DND-41 (cell line): Measurements from ENCODE around the gene S1PR1.

Experiments used
- ATAC-seq: fragments of 200-7000 bp; cut with Tn5 transposase; 3 replicates; pipeline ENCODE4 v1.9.1; 2021; ENCODE audit warnings: low read depth; ENCODE audit not compliant: insufficient read depth
- DNase-seq: peaks from one replicate; pipeline ENCODE4 v3.0.0-alpha.2; 2020
- H2AFZ ChIP-seq: 2 replicates; pipeline ENCODE4 v1.6.0; 2012; ENCODE audit warnings: low read depth, low read length
- H3K27ac ChIP-seq: 2 replicates; pipeline ENCODE4 v1.5.1; 2012; ENCODE audit warnings: low read length, inconsistent platforms
- H3K27me3 ChIP-seq: fragments of 200-600 bp; sonication (generic); 2 replicates; pipeline ENCODE4 v1.6.0; 2012; ENCODE audit warnings: low read length, mild to moderate bottlenecking, inconsistent platforms; ENCODE audit not compliant: insufficient read depth, poor library complexity
- H3K36me3 ChIP-seq: 2 replicates; pipeline ENCODE4 v1.5.1; 2012; ENCODE audit warnings: low read length, inconsistent platforms; ENCODE audit not compliant: insufficient read depth
- H3K4me1 ChIP-seq: 2 replicates; pipeline ENCODE4 v1.5.1; 2012; ENCODE audit warnings: mild to moderate bottlenecking, low read length; ENCODE audit not compliant: insufficient read depth
- H3K4me2 ChIP-seq: 2 replicates; pipeline ENCODE4 v1.6.0; 2012; ENCODE audit warnings: mild to moderate bottlenecking, moderate library complexity, low read length, inconsistent platforms; ENCODE audit not compliant: insufficient read depth
- H3K4me3 ChIP-seq, 2 experiments: fragments of 200-600 bp in 1 of 2; shearing (Covaris generic) in 1 of 2; 2 replicates each; pipeline ENCODE4 v1.5.1; 2012 to 2016; ENCODE audit warnings: inconsistent platforms in 2 of 2, low read length in 2 of 2, mild to moderate bottlenecking in 2 of 2, low read depth in 1 of 2, moderate library complexity in 1 of 2
- H3K79me2 ChIP-seq: 2 replicates; pipeline ENCODE4 v1.6.0; 2012; ENCODE audit warnings: low read length, inconsistent platforms; ENCODE audit not compliant: insufficient read depth
- H3K9ac ChIP-seq: 2 replicates; pipeline ENCODE4 v1.6.0; 2012; ENCODE audit warnings: low read depth, mild to moderate bottlenecking, inconsistent platforms, low read length, moderate library complexity
- H3K9me3 ChIP-seq: 2 replicates; pipeline ENCODE4 v1.5.1; 2012; ENCODE audit warnings: low read length, moderate library complexity, mild to moderate bottlenecking, inconsistent platforms; ENCODE audit not compliant: insufficient read depth, severe bottlenecking
- H4K20me1 ChIP-seq: 2 replicates; pipeline ENCODE4 v1.6.0; 2012; ENCODE audit warnings: low read length; ENCODE audit not compliant: insufficient read depth
- EZH2 ChIP-seq: IDR thresholded peaks from 3 replicates; pipeline ENCODE4 v1.6.1; 2012; ENCODE audit warnings: borderline replicate concordance, low read depth, mild to moderate bottlenecking, moderate library complexity, low read length, inconsistent platforms; ENCODE audit not compliant: severe bottlenecking
- TF ChIP-seq, protein P1 (sequence below): IDR thresholded peaks from 2 replicates; pipeline ENCODE4 v1.5.1; 2012; ENCODE audit warnings: borderline replicate concordance, low read length, moderate library complexity, mild to moderate bottlenecking; ENCODE audit not compliant: poor library complexity, severe bottlenecking; ENCODE audit errors: extremely low read depth

Gene S1PR1

DNA sequence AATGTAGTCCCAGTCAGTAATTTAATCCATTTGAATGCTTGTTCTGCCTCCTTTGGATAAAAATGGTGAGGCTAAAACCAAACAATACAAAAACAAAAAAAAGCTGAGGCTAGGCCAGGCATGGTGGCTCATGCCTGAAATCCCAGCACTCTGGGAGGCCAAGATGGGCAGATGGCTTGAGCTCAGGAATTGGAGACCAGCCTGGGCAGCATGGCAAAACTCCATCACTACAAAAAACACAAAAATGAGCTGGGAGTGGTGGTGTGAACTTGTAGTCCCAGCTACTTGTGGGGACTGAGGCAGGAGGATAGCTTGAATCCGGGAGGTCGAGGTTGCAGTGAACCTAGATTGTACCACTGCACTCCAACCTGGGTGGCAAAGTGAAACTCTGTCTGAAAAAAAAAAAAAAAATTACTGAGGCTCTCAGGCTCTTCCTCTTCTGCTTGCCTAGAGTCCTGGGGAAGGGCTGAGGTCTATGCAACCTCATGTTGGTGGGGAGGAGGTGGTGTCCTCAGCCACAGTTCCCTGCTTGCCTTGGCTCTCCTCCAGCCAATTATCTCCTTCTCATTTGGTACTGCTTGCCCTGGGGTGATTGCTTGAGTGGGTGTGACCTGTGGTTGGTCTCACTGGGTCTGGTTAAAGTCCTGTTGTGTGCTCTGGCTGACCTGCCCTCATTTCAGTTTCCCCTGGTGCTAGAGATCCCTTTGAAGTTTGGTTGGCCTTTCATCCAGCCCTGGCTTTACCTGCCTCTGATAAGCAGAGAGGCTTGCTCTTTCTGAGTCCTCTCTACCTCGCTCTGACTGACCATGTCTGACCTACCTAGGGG lies 20.9 kb downstream of the S1PR1 start:
- Histone ChIP-seq H3K36me3 (no peaks in the 10 kb centered on the region), H3K4me3 (no peak overlapping the region), H3K9me3 (no peaks in the 10 kb centered on the region), H3K27me3 (no peaks in the 10 kb centered on the region), H3K79me2 (no peaks in the 10 kb centered on the region), H2AFZ (peak overlapping the region; percentile 24), H3K9ac (no peak overlapping the region), H3K4me1 (peaks cover 33% of the 10 kb centered on the region), H4K20me1 (no peaks in the 10 kb centered on the region), H3K4me2 (peak overlapping the region; percentile 9; the same call in 1 of the 2 replicates), H3K27ac (peak overlapping the region; percentile 46)
- no peak for TF ChIP-seq EZH2
- TF ChIP-seq, protein P1, sequence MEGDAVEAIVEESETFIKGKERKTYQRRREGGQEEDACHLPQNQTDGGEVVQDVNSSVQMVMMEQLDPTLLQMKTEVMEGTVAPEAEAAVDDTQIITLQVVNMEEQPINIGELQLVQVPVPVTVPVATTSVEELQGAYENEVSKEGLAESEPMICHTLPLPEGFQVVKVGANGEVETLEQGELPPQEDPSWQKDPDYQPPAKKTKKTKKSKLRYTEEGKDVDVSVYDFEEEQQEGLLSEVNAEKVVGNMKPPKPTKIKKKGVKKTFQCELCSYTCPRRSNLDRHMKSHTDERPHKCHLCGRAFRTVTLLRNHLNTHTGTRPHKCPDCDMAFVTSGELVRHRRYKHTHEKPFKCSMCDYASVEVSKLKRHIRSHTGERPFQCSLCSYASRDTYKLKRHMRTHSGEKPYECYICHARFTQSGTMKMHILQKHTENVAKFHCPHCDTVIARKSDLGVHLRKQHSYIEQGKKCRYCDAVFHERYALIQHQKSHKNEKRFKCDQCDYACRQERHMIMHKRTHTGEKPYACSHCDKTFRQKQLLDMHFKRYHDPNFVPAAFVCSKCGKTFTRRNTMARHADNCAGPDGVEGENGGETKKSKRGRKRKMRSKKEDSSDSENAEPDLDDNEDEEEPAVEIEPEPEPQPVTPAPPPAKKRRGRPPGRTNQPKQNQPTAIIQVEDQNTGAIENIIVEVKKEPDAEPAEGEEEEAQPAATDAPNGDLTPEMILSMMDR: no peak
- ATAC-seq (peak; percentile 69), DNase-seq (peak; percentile 59)

DNA sequence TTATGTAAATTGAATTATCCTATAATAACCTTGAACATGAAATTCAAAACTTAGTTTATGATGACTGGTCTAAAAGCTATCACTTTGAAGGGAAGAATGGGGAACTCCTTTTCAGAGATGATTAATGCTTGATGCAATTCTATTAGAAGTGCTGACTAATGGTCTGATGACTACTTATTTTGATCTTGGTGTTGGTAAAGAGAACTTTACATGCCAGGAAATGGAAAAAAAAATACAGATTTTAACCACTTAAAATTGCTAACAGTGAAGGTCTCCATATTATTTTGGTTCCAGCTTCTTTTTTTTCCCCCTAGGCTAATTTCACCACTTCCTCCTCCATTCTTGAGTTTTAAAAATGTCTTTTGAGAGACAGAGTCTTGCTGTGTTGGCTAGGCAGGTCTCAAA lies 22.9 kb downstream of the S1PR1 start:
- peaks cover 51% of the 10 kb centered on the region for H3K4me1 ChIP-seq
- no peak for TF ChIP-seq EZH2
- TF ChIP-seq, protein P1: no peak
- no peak overlapping the region for H3K27ac ChIP-seq
- no peaks in the 10 kb centered on the region for H4K20me1 ChIP-seq
- no peaks in the 10 kb centered on the region for H3K9me3 ChIP-seq
- H3K9ac ChIP-seq: no peak overlapping the region
- peak overlapping the region; percentile 38; the same call in 1 of the 2 replicates for H2AFZ ChIP-seq
- no peaks in the 10 kb centered on the region for H3K79me2 ChIP-seq
- H3K4me3 ChIP-seq: no peak overlapping the region
- no peak overlapping the region for H3K4me2 ChIP-seq
- H3K27me3 ChIP-seq: no peaks in the 10 kb centered on the region
- no peak for DNase-seq
- no peak for ATAC-seq
- H3K36me3 ChIP-seq: no peaks in the 10 kb centered on the region

DNA sequence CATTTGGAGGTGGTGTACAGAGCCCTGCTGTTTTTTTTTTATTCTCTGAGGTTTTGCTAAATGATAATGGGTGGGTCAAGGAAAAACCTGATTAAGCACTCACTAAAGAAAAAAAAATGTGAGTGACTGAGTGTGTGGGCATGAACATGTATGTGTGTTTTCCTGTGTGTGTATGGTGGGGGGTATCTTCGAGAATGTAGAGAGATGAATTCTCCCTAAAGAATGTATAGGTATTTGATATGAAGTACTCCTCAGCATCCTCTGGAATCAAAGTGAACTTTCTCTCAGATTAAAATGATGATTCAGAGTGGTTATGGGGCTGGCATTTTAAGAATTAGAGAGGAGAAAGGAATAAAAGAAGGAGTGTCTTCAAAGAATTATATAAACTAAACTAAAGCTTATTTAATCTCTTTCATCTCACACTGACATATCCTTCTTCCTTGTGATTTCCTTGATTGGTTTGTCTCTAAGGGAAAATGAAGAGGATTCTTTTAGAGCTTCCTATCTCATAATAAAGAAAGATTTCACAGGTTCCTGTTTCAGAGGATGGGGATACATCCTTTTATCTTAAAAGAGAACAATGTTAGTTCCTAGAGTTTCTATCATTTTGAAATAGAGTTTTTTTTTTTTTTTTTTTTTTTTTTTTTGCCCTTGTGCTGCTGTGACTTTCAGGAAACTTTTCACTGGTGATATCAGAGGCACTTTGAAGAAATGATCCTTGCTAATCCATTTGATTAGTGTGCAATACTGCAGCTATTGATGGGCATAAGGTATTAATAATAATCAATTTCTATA lies 23.9 kb downstream of the S1PR1 start:
- Histone ChIP-seq H2AFZ (no peak overlapping the region), H3K36me3 (no peaks in the 10 kb centered on the region)
- DNase-seq: no peak

More for the DNA sequence above, 23.9 kb downstream of the S1PR1 start:
- no peak overlapping the region for H3K9ac ChIP-seq
- H3K79me2 ChIP-seq: no peaks in the 10 kb centered on the region
- TF ChIP-seq, protein P1: no peak
- TF ChIP-seq EZH2: no peak
- no peak overlapping the region for H3K27ac ChIP-seq
- peaks cover 54% of the 10 kb centered on the region for H3K4me1 ChIP-seq
- no peaks in the 10 kb centered on the region for H4K20me1 ChIP-seq
- H3K4me3 ChIP-seq: no peak overlapping the region
- no peak for ATAC-seq
- H3K9me3 ChIP-seq: no peaks in the 10 kb centered on the region
- H3K27me3 ChIP-seq: no peaks in the 10 kb centered on the region
- H3K4me2 ChIP-seq: no peak overlapping the region
